ENCODE results near the gene KLF7.
A peak's percentile ranks its signal among the peaks of the same experiment; 100 is the strongest.

Gene KLF7

DNA sequence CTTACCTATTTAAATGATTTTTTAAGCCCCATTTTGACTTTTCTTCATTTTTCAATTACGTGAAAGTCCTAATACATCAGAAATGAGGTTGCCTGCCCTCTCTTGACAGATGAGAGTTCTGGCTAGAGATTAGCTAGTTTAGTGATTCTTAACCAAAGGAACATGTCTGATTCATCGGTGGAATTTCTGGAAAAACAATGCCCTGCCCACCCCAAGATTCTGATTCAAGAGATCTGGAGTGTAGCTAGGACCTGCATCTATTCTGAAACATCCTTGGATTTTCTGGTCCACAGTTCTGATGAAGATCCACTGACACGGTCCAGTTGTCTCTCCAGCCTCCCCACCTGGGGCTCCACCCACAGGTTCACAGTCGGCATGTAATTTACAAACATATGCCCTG lies 111.2 kb downstream of the KLF7 start:
- H3K27me3 ChIP-seq (ENCODE audit: insufficient read depth, poor library complexity, severe bottlenecking): no peaks in the 10 kb centered on the region
- no peak for DNase-seq (ENCODE audit: low read depth in 1 of 2, low spot score in 1 of 2)
- no peak overlapping the region for H3K4me3 ChIP-seq (replicated peaks; ENCODE audit: insufficient read depth, low read length)
- no peak for TF ChIP-seq GABPA (IDR thresholded peaks at IDR 0.05; ENCODE audit: low read depth)
- no peak for TF ChIP-seq POLR2AphosphoS5 (IDR thresholded peaks at IDR 0.05; ENCODE audit: low read depth)
- TF ChIP-seq SPI1 (IDR thresholded peaks at IDR 0.05; ENCODE audit: borderline replicate concordance, low read depth): no peak
- TF ChIP-seq, protein P1, sequence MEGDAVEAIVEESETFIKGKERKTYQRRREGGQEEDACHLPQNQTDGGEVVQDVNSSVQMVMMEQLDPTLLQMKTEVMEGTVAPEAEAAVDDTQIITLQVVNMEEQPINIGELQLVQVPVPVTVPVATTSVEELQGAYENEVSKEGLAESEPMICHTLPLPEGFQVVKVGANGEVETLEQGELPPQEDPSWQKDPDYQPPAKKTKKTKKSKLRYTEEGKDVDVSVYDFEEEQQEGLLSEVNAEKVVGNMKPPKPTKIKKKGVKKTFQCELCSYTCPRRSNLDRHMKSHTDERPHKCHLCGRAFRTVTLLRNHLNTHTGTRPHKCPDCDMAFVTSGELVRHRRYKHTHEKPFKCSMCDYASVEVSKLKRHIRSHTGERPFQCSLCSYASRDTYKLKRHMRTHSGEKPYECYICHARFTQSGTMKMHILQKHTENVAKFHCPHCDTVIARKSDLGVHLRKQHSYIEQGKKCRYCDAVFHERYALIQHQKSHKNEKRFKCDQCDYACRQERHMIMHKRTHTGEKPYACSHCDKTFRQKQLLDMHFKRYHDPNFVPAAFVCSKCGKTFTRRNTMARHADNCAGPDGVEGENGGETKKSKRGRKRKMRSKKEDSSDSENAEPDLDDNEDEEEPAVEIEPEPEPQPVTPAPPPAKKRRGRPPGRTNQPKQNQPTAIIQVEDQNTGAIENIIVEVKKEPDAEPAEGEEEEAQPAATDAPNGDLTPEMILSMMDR (IDR thresholded peaks at IDR 0.05; ENCODE audit: insufficient read depth, low read length): no peak
- TF ChIP-seq, protein P2, sequence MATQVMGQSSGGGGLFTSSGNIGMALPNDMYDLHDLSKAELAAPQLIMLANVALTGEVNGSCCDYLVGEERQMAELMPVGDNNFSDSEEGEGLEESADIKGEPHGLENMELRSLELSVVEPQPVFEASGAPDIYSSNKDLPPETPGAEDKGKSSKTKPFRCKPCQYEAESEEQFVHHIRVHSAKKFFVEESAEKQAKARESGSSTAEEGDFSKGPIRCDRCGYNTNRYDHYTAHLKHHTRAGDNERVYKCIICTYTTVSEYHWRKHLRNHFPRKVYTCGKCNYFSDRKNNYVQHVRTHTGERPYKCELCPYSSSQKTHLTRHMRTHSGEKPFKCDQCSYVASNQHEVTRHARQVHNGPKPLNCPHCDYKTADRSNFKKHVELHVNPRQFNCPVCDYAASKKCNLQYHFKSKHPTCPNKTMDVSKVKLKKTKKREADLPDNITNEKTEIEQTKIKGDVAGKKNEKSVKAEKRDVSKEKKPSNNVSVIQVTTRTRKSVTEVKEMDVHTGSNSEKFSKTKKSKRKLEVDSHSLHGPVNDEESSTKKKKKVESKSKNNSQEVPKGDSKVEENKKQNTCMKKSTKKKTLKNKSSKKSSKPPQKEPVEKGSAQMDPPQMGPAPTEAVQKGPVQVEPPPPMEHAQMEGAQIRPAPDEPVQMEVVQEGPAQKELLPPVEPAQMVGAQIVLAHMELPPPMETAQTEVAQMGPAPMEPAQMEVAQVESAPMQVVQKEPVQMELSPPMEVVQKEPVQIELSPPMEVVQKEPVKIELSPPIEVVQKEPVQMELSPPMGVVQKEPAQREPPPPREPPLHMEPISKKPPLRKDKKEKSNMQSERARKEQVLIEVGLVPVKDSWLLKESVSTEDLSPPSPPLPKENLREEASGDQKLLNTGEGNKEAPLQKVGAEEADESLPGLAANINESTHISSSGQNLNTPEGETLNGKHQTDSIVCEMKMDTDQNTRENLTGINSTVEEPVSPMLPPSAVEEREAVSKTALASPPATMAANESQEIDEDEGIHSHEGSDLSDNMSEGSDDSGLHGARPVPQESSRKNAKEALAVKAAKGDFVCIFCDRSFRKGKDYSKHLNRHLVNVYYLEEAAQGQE (IDR thresholded peaks at IDR 0.05; ENCODE audit: insufficient replicate concordance, low read depth): no peak
- no peak overlapping the region for H3K27ac ChIP-seq (replicated peaks)

DNA sequence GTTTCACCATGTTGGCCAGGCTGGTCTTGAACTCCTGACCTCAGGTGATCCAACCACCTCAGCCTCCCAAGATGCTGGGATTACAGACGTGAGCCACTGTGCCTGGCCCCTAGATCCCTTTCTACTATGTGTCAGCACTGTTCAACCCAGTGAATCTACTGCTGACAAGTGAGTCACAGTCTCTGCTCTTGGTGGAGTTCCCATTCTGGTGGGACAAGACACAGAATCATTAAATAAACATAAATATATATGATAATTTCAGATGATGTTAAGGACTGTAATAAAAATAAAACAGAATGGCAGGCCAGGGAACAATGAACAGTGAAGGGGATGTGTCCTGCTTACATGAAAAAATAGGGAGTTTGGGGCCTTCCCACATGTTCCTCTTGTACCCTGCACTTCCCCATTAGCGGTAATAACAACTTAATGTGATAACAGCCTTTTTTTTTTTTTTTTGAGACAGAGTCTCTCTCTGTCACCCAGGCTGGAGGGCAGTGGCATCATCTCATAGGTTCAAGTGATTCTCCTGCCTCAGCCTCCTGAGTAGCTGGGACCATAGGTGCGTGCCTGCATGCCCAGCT lies 114.3 kb downstream of the KLF7 start:
- Histone ChIP-seq H3K27me3 (ENCODE audit: insufficient read depth, poor library complexity, severe bottlenecking) (no peaks in the 10 kb centered on the region), H3K4me3 (replicated peaks; ENCODE audit: insufficient read depth, low read length) (no peak overlapping the region), H3K27ac (replicated peaks) (no peak overlapping the region)
- DNase-seq (ENCODE audit: low read depth in 1 of 2, low spot score in 1 of 2): peak; percentile 28 to 38
- TF ChIP-seq POLR2AphosphoS5 (IDR thresholded peaks at IDR 0.05; ENCODE audit: low read depth) (no peak), SPI1 (IDR thresholded peaks at IDR 0.05; ENCODE audit: borderline replicate concordance, low read depth) (peak; percentile 88)
- TF ChIP-seq, protein P1 (IDR thresholded peaks at IDR 0.05; ENCODE audit: insufficient read depth, low read length): no peak

DNA sequence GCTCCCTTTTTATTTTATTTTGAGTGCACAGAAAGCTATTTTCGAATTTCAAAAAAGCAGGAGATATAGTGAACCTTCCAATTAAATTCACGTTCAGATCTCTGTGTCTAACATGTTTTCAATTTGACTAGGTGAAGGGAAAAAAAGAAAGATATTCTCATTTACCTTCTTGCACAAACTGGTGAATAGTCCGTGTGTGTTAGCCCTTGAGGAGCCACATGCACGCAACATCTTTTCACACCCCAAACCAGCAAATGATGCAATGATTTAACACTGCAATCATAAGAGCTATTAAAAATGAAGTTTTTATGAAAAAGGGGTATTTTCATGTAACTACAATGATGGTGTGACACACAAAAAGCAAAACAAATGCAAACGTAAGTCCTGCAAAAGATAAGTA lies 116.6 kb downstream of the KLF7 start:
- H3K4me3 ChIP-seq (replicated peaks; ENCODE audit: insufficient read depth, low read length): no peak overlapping the region
- no peak for DNase-seq (ENCODE audit: low read depth in 1 of 2, low spot score in 1 of 2)
- no peak overlapping the region for H3K27ac ChIP-seq (replicated peaks)
- TF ChIP-seq SPI1 (IDR thresholded peaks at IDR 0.05; ENCODE audit: borderline replicate concordance, low read depth): no peak
- TF ChIP-seq, protein P2 (IDR thresholded peaks at IDR 0.05; ENCODE audit: insufficient replicate concordance, low read depth): no peak
- TF ChIP-seq, protein P1 (IDR thresholded peaks at IDR 0.05; ENCODE audit: insufficient read depth, low read length): no peak
- no peak for TF ChIP-seq GABPA (IDR thresholded peaks at IDR 0.05; ENCODE audit: low read depth)
- no peak for TF ChIP-seq POLR2AphosphoS5 (IDR thresholded peaks at IDR 0.05; ENCODE audit: low read depth)
- no peaks in the 10 kb centered on the region for H3K27me3 ChIP-seq (ENCODE audit: insufficient read depth, poor library complexity, severe bottlenecking)

- H3K27ac ChIP-seq (replicated peaks): no peak overlapping the region
- H3K4me3 ChIP-seq (replicated peaks; ENCODE audit: insufficient read depth, low read length): no peak overlapping the region
- no peaks in the 10 kb centered on the region for H3K27me3 ChIP-seq (ENCODE audit: insufficient read depth, poor library complexity, severe bottlenecking)
- TF ChIP-seq GABPA (IDR thresholded peaks at IDR 0.05; ENCODE audit: low read depth) (no peak), SPI1 (IDR thresholded peaks at IDR 0.05; ENCODE audit: borderline replicate concordance, low read depth) (no peak), POLR2AphosphoS5 (IDR thresholded peaks at IDR 0.05; ENCODE audit: low read depth) (no peak)
- TF ChIP-seq, protein P1 (IDR thresholded peaks at IDR 0.05; ENCODE audit: insufficient read depth, low read length): no peak
- TF ChIP-seq, protein P2 (IDR thresholded peaks at IDR 0.05; ENCODE audit: insufficient replicate concordance, low read depth): no peak
- DNase-seq (ENCODE audit: low read depth in 1 of 2, low spot score in 1 of 2): no peak
Observed at GRCh38 chr2:207048416-207048815, 117.3 kb downstream of the KLF7 start.
